Stomach (tissue), 9 donors: ENCODE measurements around the gene ASTN2. TPM values are rescaled to one million over a fixed set of nuclear protein-coding genes. Genes with fewer than 3 reads are reported as not detected.

Experiments used
- DNase-seq, 2 donors: peaks; one replicate each; pipeline versions ENCODE4 v3.0.0 to v3.0.0-alpha.2; 2013 to 2019
- H3K27ac ChIP-seq, 5 donors: fragments of 200-600 bp in 4 of 5; sonication (generic) in 4 of 5; one replicate each; pipeline ENCODE4 v1.5.1; 2013 to 2019; ENCODE audit warnings: mild to moderate bottlenecking in 1 of 5, moderate library complexity in 1 of 5
- H3K27me3 ChIP-seq, 3 donors: fragments of 200-600 bp; sonication (generic); one replicate each; pipeline ENCODE4 v1.5.1; 2017 to 2019; ENCODE audit warnings: mixed run types in 1 of 3
- H3K36me3 ChIP-seq, 4 donors: fragments of 200-600 bp; sonication (generic); 1 replicate in 3 of 4; 2 replicates in 1 of 4; pipeline ENCODE4 v1.5.1; 2016 to 2019
- H3K4me1 ChIP-seq, 4 donors: fragments of 200-600 bp; sonication (generic); one replicate each; pipeline ENCODE4 v1.5.1; 2016 to 2019
- H3K4me3 ChIP-seq, 4 donors: fragments of 200-600 bp; sonication (generic) in 3 of 4; one replicate each; pipeline ENCODE4 v1.5.1; 2016 to 2019; ENCODE audit warnings: mild to moderate bottlenecking in 1 of 4
- H3K9me3 ChIP-seq, 4 donors: fragments of 200-600 bp; sonication (generic); one replicate each; pipeline ENCODE4 v1.5.1; 2016 to 2019
- CTCF ChIP-seq, 7 experiments: fragments of 450-650 bp in 4 of 7; fragments of 200-600 bp in 3 of 7; sonication (generic) in 3 of 7; IDR thresholded peaks; one replicate each; pipeline ENCODE4 v1.5.1; 2016 to 2019; ENCODE audit warnings: antibody characterized with exemption in 7 of 7, control low read depth in 2 of 7, mild to moderate bottlenecking in 1 of 7
- EP300 ChIP-seq: sonication (generic); formaldehyde crosslinking; IDR thresholded peaks from one replicate; pipeline ENCODE4 v1.6.1; 2017; ENCODE audit warnings: antibody characterized with exemption
- POLR2A ChIP-seq, 4 donors: fragments of 450-650 bp; IDR thresholded peaks; one replicate each; pipeline ENCODE4 v1.6.1; 2016; ENCODE audit warnings: antibody characterized with exemption in 4 of 4, control low read depth in 2 of 4, mild to moderate bottlenecking in 1 of 4, moderate library complexity in 1 of 4
- POLR2AphosphoS5 ChIP-seq, 3 donors: sonication (generic); formaldehyde crosslinking; IDR thresholded peaks; one replicate each; pipeline ENCODE4 v1.6.1; 2016; ENCODE audit warnings: antibody characterized with exemption in 3 of 3
- WGBS, 5 donors: extraction: QIAGEN DNeasy Blood & Tissue Kit in 3 of 5; methylation state at CpG; one replicate each; pipeline versions ENCODE4 v1.1.5 to v1.1.7; 2013 to 2018; 5-methylcytosine and 5-hydroxymethylcytosine counted together
- intact Hi-C: fragments of 100-400 bp; cut with DNase I; formaldehyde crosslinking; loops from one replicate; pipeline ENCODE4 v1.15.1; 2023; ENCODE audit warnings: low total_unique reads
- polyA plus RNA-seq, 3 donors: library from polyadenylated mRNA; stranded (reverse); fragments of 200-250 nt; gene quantifications; one replicate each; pipeline ENCODE4 v1.2.3, GENCODE V29; 2013
- total RNA-seq, 5 donors: library from RNA; depleted of rRNA; stranded (reverse); fragments of >200 nt; gene quantifications; one replicate each; pipeline versions ENCODE4 v1.1.0 to v1.2.3, GENCODE V29; 2014 to 2016
- donor health status: healthy with polysubstance abuse.
- donor health status: Bipolar disorder and iron deficiency.
- donor health status: healthy.

Gene ASTN2
- total and polyA plus RNA-seq, 8 donors, result 2.1 to 22.3 (median 4.2) TPM; not detected in 1

- H3K4me1 ChIP-seq, result peaks cover 21 to 58% (median 41%) of the 10 kb centered on the region in 4 donors
- no peaks in the 10 kb centered on the region for H3K36me3 ChIP-seq
- peak within 1 kb of the TSS; percentile 78 to 90 (median 85) for H3K27ac ChIP-seq
- peak; percentile 93 to 97 for DNase-seq
- TF ChIP-seq EP300, result no peak
- peak in 2 of 3 donors; percentile 53 to 74 for TF ChIP-seq POLR2AphosphoS5 (IDR thresholded peaks at IDR 0.05)
- intact Hi-C loops, result no loop called here
- H3K27me3 ChIP-seq, result no peaks in the 10 kb centered on the region
- 0 to 2% (median 1%) methylated on average over 15 to 54 of the region's 54 CpGs for WGBS, 5 donors
- no peaks in the 10 kb centered on the region for H3K9me3 ChIP-seq
- peak within 1 kb of the TSS; percentile 76 to 88 (median 77) for H3K4me3 ChIP-seq
Measured at GRCh38 chr9:116687074-116687753, 727.6 kb downstream of the ASTN2 start, which contains the start of gene TRIM32. TRIM32 (plus strand) TSS chr9:116687305; CDS start chr9:116697743, 10,438 bp downstream.

GRCh38 chr9:116686693-116687073 lies 728.2 kb downstream of the ASTN2 start:
- no peaks in the 10 kb centered on the region for H3K9me3 ChIP-seq
- no peak for DNase-seq
- TF ChIP-seq CTCF (IDR thresholded peaks at IDR 0.05) (no peak), POLR2AphosphoS5 (IDR thresholded peaks at IDR 0.05) (no peak), EP300 (no peak), POLR2A (IDR thresholded peaks at IDR 0.05) (no peak)
- peak overlapping the region; percentile 76 to 88 (median 77) for H3K4me3 ChIP-seq
- no peaks in the 10 kb centered on the region for H3K27me3 ChIP-seq
- H3K4me1 ChIP-seq, result peaks cover 21 to 53% (median 38%) of the 10 kb centered on the region in 4 donors
- WGBS, 5 donors, result 8 to 14% (median 10%) methylated on average over 7 of the region's 7 CpGs
- H3K36me3 ChIP-seq, result no peaks in the 10 kb centered on the region
- intact Hi-C loops, result no loop called here
- peak overlapping the region; percentile 78 to 90 (median 85) for H3K27ac ChIP-seq

GRCh38 chr9:116686135-116686534 lies 728.7 kb downstream of the ASTN2 start:
- Histone ChIP-seq H3K36me3 (no peaks in the 10 kb centered on the region), H3K4me1 (peaks cover 21 to 48% (median 36%) of the 10 kb centered on the region in 4 donors), H3K9me3 (no peaks in the 10 kb centered on the region), H3K4me3 (peak overlapping the region in 2 of 4 donors; percentile 76 to 77), H3K27me3 (no peaks in the 10 kb centered on the region), H3K27ac (peak overlapping the region in 1 of 5 donors; percentile 90)
- TF ChIP-seq POLR2A (IDR thresholded peaks at IDR 0.05), result no peak
- TF ChIP-seq EP300, result no peak
- TF ChIP-seq POLR2AphosphoS5 (IDR thresholded peaks at IDR 0.05), result no peak
- TF ChIP-seq CTCF (IDR thresholded peaks at IDR 0.05), result no peak
- no peak for DNase-seq
- intact Hi-C loops, result no loop called here

GRCh38 chr9:116685166-116685565 lies 729.7 kb downstream of the ASTN2 start:
- no peaks in the 10 kb centered on the region for H3K27me3 ChIP-seq
- H3K9me3 ChIP-seq, result no peaks in the 10 kb centered on the region
- no peak overlapping the region for H3K27ac ChIP-seq
- no peak overlapping the region for H3K4me3 ChIP-seq
- no peaks in the 10 kb centered on the region for H3K36me3 ChIP-seq
- WGBS, 5 donors, result 69 to 82% (median 75%) methylated on average over 4 of the region's 4 CpGs
- intact Hi-C loops, result no loop called here
- no peak for DNase-seq
- peaks cover 21 to 41% (median 31%) of the 10 kb centered on the region in 4 donors for H3K4me1 ChIP-seq
- TF ChIP-seq EP300 (no peak), POLR2AphosphoS5 (IDR thresholded peaks at IDR 0.05) (no peak)

GRCh38 chr9:116683535-116683934 lies 731.3 kb downstream of the ASTN2 start:
- DNase-seq, result no peak
- intact Hi-C loops, result no loop called here
- TF ChIP-seq EP300 (no peak), POLR2A (IDR thresholded peaks at IDR 0.05) (no peak), CTCF (IDR thresholded peaks at IDR 0.05) (no peak), POLR2AphosphoS5 (IDR thresholded peaks at IDR 0.05) (no peak)
- Histone ChIP-seq H3K36me3 (no peaks in the 10 kb centered on the region), H3K4me1 (peaks cover 9 to 25% (median 20%) of the 10 kb centered on the region in 4 donors), H3K27ac (no peak overlapping the region), H3K9me3 (no peaks in the 10 kb centered on the region), H3K27me3 (no peaks in the 10 kb centered on the region), H3K4me3 (no peak overlapping the region)
